NCI-H128 (cell line): Measurements from ENCODE around the gene DAO.
"Not testable (repeated sequence)": the region's sequence is repeated elsewhere in the genome, so short reads cannot be mapped to it uniquely, and the experiment has no call there.

Experiments
- DNase-seq: peaks from one replicate; lab custom pipeline; 2025; ENCODE audit not compliant: unreplicated experiment; lab: John Stamatoyannopoulos, UW

DAO gene

GRCh38 chr12:108849660-108850059 lies 30.2 kb upstream of the DAO start:
- no peak for DNase-seq

DNA sequence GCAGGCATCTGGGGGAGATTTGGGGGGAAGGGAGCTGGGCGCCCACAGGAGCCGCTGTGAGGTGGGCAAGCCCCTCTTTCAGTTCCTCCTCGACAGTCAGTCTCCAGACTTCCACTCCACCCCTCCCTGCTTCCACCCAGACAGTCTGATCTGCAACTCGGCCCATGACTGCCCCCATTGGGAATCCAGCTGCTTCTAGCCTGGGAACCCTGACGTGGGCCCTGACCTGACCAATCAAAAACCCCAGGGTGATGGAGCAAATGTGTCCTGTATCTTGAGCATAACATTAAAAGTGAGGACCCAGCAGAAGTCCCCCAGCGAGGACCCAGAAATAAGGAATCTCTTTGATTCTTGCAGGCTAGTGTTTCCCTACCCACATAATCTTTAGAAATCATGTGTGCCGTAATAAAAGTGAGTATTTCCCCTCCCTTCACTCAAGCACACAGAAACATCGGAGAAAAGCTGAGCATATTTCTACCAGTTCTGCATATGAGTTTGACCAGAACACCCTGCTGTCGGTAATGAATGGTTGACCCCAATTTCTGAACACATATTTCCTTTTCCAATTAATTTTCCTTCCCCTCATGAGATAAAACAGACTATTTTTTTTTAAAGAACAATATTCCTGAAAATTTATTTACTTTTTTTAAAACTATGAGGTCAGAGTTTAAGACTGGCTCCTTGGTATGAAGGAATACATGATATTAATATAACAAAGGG lies 28.9 kb upstream of the DAO start:
- DNase-seq: no peak

GRCh38 chr12:108852674-108853309 lies 27.1 kb upstream of the DAO start:
- no peak for DNase-seq

DNA sequence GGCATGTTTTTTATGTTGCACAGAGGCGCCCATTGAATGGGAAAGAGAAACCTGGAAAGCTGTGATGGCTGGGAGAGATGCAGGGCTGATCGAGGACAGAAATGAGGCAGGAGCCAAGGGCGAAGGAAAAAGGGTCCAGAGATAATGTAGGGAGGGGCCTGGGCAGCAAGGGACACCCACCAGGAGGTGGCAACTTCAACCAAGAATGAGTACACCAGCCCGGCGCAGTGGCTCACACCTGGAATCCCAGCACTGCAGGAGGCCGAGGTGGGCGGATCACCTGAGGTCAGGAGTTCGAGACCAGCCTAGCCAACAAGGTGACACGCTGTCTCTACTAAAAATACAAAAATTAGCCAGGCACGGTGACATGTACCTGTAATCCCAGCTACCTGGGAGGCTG lies 26.5 kb upstream of the DAO start:
- no peak for DNase-seq

- no peak for DNase-seq
These were observed 25.9 kb upstream of the DAO start for GRCh38 chr12:108853981-108854446.

DNA sequence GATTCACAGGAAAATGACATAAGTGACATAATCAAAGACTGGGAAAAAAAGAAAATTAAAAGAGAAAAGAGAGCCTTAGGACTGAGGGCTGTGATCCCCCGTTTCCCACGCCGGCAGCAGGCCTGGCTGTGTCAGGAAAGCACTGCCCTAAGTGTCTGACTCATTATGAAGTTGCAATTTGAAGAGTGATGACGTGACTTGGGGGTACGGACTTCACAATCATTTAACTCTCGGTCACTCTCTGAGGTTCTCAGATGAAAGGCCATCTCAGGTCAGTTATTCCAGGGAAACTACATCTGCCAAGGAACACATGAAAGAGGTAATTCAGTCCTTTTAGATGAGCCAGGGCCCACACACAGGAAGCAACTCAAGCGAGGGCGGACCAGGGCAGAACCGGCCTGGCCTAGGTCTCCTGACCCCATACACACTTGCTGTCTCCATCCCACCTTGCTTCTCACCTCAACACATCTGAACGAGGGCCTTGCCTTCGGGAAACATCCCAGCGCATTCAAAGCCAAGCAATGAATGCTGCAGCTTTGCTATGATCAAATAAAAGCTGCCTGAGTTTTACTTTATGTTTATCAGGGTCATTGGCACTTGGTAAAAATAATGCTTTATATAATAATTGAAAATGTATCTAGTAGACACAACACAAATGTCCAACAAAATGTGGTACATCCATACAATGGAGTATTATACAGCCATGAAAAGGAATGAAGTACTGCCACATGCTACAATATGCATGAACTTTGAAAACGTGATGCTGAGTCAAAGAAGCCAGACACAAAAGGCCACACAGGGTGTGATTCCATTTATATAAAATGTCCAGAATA lies 25.2 kb upstream of the DAO start:
- DNase-seq: no peak

GRCh38 chr12:108855284-108856169 lies 24.4 kb upstream of the DAO start:
- DNase-seq: no peak

DNA sequence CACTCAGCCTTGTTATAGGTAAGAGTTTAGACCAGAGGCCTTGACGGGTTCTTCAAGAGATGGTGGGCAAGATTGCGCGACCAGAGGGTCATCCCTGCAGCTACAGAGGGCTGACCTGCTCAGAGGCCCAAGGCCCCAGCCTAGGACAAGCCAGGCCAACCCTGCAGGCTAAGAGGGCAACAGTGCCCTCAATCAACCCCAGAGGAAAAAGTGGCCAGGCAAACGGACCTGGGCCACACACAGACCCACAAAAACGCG lies 23.8 kb upstream of the DAO start:
- DNase-seq: no peak

DNA sequence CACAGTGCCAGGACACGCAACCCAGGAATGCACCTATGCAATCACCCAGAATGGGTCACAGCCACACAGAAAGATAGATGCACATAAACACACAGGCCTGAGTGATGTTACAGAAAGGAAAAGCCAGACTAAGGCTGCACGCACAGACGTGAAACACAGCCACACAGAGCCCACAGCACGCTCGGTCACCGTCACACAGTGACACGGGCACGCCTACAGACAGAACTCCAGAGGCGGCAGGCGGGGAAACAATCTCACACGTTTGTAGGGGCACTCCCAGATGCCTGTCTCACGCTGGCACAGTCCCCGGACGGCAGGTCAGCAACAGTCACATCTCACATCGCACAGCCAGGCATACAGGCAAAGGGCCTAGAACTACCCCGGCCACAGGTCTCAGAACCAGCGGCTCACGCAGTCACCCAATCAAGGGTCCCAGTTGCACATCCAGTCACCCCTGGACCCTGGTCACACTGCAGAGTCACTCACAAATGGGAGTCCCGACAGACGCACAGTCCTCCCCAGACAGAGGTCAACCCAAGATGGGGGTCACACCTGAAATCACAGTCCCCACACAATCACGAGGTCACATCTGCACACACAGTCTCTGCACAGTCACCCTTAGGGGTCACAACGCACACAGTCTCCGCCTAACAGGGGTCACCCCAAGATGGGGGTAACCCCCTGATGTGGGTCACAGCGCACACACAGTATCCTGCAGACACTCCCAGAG lies 23.3 kb upstream of the DAO start:
- DNase-seq: no peak

DNA sequence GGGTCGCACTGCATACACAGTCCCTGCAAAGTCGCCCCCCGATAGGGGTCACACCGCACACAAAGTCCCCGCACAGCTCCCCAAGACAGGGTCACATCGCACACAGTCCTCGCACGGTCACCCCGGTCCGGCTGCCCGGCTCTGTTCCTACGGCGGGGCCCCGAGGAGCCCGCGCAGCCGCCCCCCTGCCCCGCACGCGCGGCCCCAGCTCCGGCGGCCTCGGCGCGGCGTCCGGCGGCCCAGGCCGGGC lies 22.8 kb upstream of the DAO start:
- no peak for DNase-seq

DNA sequence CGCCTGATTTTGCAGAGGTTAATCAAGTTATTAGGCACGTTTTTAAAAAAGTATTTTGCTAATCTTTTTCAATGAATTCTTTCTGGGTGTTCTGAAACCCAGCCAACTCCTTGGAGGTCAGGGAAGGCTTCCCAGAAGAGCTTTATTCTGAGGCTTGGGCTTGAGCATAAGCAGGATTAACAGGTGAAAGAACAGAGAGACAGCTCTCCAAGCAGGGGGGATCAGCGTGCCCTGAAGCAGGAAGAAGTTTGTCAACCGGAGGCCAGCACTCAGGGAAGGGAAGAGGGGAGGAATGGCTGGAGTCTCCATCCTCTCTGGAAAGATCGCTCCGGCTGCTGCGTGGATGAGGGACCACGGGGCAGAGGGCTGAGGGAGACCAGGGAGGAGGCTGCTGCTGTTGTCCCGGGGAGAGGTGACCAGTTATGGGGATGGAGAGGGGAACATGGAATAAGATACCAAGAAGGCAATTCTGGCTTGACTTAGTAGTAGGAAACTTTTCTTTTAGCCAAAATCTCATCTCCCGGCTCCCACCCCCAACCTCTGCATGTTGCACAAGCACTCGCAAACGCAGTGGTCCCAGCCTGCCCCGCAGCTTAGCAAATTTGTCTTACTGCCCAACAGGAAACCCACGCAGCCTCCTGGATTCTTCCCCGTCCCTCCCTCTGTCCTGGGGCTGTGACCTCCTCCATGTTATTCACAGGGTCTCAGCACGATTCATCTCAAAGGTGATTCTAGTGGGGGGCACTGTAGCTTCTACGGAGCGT lies 21.4 kb upstream of the DAO start:
- DNase-seq: no peak

DNA sequence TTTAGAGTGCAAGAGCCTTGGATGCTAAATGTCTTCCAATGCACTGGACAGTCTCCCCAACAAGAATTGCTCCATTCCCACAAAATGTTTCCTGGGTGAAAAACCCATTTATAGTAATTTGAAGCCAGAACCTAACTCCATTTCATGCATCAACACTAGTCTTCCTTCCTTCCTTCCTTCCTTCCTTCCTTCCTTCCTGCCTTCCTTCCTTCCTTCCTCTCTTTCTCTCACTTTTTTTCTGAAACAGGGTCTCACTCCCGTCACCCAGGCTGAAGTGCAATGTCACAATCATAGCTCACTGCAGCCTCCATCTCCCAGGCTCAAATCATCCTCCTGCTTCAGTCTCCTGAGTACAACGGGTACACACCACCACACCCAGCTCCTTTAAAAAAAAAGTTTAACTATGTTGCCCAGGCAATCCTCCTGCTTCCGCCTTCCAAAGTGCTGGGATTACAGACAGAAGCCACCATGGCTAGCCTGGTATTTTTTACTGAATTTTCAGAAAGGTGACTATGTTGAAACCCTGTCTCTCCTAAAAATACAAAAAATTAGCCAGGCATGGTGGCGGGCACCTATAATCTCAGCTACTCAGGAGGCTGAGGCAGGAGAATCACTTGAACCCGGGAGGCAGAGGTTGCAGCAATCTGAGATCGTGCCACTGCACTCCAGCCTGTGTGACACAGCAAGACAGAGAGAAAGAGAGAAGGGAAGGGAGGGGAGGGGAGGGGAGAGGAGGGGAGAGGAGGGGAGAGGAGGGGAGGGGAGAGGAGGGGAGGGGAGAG lies 20.6 kb upstream of the DAO start:
- not testable (repeated sequence) for DNase-seq

DNA sequence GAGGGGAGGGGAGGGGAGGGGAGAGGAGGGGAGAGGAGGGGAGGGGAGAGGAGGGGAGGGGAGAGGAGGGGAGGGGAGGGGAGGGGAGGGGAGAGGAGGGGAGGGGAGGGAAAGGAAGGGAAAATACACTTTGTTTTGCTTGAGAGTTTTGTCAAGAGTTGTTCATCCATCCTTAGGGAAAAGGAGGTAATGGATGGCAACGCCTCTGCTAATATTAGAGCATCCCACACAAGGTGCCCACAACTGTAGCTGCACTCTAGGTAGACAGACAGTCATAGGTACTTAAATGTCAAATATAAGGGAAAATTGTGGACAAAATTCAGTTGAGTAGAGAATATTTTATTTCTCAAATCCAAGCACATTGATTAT lies 20.0 kb upstream of the DAO start:
- no peak for DNase-seq

DNA sequence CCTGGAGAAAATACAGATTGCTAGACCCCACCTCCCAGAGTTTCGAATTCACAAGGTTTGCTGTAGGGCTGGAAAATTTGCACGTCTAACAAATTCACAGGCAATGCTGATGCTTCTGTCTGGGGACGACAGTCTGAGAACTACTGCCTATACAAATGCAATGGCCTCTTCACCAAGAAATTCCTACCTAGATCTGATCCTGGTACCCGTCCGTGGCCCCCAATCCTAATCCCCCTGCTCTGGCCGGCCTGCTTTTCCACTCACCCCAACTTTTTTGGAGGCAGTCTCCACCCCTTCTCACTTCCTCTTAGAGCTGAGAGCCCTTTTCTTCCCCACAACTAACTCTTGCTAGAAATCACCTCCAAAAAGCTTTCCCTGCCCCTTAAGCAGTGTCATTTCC lies 19.4 kb upstream of the DAO start:
- DNase-seq: no peak

DNA sequence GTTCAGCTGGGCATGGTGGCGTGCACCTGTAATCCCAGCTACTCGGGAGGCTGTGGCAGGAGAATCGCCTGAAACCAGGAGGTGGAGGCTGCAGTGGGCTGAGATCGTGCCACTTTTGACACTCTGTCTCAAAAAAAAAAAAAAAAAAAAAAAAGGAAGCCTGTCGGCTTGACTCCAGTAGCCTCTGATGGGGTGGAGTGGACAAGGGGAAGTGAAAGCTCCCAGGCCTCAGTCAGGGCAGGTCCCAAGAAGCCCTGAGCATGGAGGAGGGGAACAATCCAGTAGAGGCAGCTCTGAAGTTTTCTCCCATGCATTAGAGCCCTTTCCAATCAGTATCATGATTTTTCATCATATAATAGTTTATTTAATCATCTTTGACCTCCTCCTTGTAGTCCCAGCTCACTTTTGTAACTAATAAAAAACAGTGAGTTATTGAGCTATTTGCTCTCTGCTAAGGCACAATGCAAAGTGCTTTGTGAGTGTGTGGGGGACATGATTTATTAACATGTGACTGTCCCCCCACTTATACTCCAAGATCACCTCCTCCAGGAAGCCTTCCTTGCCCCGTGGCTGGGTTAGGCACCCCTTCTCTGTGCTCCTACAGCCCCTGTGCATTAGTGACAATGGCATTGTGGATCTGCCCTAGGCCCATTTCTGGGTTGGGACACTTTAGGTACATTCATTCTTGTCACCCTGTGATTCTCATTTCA lies 17.9 kb upstream of the DAO start:
- DNase-seq: no peak

GRCh38 chr12:108862588-108862959 lies 17.3 kb upstream of the DAO start:
- DNase-seq: no peak

DNA sequence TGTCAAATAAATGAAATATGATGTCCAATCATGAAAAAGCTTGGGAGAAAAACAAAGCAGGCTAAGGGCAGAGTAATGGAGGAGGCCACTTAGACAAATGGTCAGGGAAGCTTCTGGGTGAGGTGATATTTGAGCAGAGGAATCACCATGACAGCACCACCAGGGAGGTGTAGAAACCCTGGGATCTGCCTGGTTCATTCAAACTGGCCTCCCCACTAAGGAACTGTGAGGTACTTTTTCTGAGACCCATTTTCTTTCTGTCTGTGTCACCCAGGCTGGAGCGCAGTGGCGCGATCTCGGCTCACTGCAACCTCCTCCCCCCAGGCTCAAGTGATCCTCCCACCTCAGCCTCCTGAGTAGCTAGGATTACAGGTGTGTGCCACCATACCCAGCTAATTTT lies 14.7 kb upstream of the DAO start:
- no peak for DNase-seq

- DNase-seq: not testable (repeated sequence)
These were observed 13.8 kb upstream of the DAO start for GRCh38 chr12:108866083-108866482.

DNA sequence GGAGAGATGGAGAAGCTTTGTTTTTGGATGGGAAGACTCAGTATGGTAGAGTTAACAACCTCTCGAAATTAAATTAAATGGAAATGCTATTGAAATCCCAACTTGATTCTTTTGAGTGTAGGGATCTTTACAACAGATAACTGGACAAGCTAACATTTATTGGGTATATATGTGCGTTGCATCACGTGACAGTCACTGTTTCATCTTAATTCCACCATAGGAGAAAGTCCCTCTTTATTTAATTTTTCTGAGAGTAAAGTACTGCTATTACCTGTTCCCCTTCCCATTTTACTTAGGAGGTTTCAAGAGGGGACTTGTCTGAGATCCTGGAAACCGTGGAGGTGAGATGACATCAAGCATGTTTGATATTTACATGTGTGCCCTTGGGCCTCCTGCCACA lies 11.1 kb upstream of the DAO start:
- DNase-seq: no peak
